ENCODE data around the gene MINK1. TPM values are rescaled to one million over a fixed set of nuclear protein-coding genes. Genes with fewer than 3 reads are reported as not detected.

MINK1 gene
- total RNA-seq, 1 donor from 2014 or later: 45.6 TPM

DNA sequence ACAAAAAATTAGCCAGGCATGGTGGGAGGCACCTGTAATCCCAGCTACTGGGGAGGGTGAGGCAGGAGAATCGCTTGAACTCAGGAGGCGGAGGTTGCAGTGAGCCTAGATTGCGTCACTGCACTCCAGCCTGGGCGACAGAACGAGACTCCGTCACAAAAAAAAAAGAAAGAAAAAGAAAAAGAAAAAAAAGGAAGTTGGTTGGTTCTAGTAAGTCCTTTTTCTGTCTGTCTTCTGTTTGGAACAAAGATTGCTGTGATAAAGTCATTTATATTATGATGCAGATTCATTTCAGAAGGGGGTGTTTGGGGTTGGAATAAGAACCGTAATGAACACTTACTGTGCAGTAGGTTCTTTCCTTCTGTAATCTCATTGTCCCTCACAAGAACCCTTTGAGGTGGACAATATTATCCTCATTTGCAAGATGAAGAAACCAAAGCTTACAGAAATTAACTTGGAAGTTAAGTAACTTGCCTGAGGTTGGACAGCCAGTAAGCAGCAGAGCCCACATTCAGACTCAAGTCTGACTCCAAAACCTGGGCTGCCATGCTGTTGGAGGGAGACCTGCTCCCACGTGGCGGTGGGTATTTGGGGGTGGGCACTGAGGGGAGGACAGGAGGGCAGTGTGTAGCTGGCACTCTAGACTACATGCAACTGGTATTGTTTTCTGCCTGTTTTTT lies 10.3 kb downstream of the MINK1 start:
- no peak for DNase-seq (ENCODE audit: low spot score in 2 of 2)
- Histone ChIP-seq H3K27ac (no peak overlapping the region), H3K4me3 (no peak overlapping the region), H3K9me3 (no peaks in the 10 kb centered on the region), H3K4me1 (no peaks in the 10 kb centered on the region), H3K36me3 (no peaks in the 10 kb centered on the region), H3K27me3 (no peaks in the 10 kb centered on the region)
- intact Hi-C loops (cut with DNase I): no loop called here
- TF ChIP-seq, protein P1, sequence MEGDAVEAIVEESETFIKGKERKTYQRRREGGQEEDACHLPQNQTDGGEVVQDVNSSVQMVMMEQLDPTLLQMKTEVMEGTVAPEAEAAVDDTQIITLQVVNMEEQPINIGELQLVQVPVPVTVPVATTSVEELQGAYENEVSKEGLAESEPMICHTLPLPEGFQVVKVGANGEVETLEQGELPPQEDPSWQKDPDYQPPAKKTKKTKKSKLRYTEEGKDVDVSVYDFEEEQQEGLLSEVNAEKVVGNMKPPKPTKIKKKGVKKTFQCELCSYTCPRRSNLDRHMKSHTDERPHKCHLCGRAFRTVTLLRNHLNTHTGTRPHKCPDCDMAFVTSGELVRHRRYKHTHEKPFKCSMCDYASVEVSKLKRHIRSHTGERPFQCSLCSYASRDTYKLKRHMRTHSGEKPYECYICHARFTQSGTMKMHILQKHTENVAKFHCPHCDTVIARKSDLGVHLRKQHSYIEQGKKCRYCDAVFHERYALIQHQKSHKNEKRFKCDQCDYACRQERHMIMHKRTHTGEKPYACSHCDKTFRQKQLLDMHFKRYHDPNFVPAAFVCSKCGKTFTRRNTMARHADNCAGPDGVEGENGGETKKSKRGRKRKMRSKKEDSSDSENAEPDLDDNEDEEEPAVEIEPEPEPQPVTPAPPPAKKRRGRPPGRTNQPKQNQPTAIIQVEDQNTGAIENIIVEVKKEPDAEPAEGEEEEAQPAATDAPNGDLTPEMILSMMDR (IDR thresholded peaks at IDR 0.05): no peak

DNA sequence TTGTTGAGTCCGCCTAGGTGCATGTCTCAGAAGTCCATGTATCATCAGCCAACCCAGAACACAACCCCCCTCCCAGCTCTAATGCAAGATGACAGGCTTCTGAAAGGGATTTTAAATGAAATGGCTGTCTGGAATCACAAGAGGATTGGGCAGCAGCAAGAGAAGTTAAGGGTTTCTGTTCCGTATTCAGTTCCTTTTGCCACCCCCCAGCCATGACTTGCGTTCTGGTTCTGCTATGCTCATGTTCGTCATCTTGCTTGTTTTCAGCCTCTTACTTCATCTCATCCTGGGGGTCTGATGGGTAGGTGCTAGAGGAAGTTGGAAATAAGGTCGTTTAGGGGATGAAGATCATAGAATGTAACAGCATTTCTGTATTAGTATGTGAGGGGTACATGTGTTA lies 12.0 kb downstream of the MINK1 start:
- Histone ChIP-seq H3K4me1 (no peaks in the 10 kb centered on the region), H3K4me3 (no peak overlapping the region), H3K27me3 (no peaks in the 10 kb centered on the region), H3K9me3 (no peaks in the 10 kb centered on the region), H3K27ac (no peak overlapping the region), H3K36me3 (no peaks in the 10 kb centered on the region)
- DNase-seq (ENCODE audit: low spot score in 2 of 2): no peak
- TF ChIP-seq, protein P1 (IDR thresholded peaks at IDR 0.05): no peak
- intact Hi-C loops (cut with DNase I): no loop called here

DNA sequence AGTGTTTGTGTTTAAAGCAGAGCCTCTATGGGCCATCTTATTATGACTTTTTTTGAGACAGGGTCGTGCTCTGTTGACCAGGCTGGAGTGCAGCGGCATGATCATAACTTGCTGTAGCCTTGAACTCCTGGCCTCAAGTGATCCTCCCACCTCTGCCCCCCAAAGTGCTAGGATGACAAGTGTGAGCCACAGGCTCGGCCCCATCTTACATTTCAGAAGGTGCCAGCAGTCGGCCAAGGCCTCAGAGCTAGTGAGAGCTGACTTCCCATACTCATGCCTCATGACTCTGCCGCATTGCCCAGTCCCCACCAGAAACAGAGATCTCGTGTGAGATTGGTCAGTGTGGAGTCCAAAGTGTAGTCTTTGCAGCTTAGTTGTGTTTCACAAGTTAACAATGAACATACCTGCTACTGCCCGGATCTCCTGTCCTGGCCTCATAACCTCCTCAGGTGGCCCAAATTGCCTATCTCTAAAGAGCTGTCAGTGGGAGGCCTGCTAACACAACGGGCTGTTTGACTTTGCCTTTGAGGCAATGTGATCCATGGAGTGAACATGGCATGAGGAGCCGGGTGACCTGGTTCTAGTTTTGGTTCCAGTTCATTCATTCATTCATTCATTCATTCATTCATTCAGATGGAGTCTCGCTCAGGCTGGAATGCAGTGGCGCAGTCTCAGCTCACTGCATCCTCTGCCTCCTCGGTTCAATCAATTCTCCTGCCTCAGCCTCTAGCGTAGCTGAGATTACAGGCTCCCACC lies 13.7 kb downstream of the MINK1 start:
- Histone ChIP-seq H3K27ac (no peak overlapping the region), H3K27me3 (no peaks in the 10 kb centered on the region), H3K9me3 (no peaks in the 10 kb centered on the region), H3K4me1 (no peaks in the 10 kb centered on the region), H3K36me3 (no peaks in the 10 kb centered on the region), H3K4me3 (no peak overlapping the region)
- TF ChIP-seq, protein P1 (IDR thresholded peaks at IDR 0.05): no peak
- DNase-seq (ENCODE audit: low spot score in 2 of 2): no peak
- intact Hi-C loops (cut with DNase I): no loop called here

DNA sequence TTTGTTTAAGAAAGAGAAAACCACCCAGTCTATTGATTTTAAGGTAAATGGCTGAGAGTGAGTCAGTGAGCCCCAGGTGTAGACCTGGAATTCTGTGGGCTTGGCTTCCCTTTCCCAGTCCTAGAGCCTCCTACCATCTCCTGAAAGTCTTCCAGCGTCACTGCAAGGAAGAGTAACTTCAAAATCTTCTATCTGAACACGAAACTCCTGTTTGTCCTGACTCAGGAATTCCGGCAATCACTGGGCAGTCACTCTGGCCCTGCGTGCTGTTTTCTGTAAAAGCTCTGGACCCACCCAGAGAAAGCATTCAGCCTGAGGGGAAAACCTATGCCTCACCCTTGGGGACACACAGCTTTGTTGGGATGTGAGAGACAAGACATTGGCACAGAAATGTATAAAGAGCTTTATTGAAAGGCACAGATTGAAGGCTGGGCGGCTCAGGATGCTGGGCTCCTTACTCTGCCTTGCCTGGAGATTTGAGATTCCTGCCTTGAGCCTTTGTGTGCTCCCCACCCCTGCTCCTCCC lies 15.9 kb downstream of the MINK1 start:
- Histone ChIP-seq H3K36me3 (no peaks in the 10 kb centered on the region), H3K4me3 (no peak overlapping the region), H3K4me1 (no peaks in the 10 kb centered on the region), H3K27me3 (no peaks in the 10 kb centered on the region), H3K27ac (no peak overlapping the region), H3K9me3 (no peaks in the 10 kb centered on the region)
- intact Hi-C loops (cut with DNase I): no loop called here
- TF ChIP-seq, protein P1 (IDR thresholded peaks at IDR 0.05): no peak
- no peak for DNase-seq (ENCODE audit: low spot score in 2 of 2)

DNA sequence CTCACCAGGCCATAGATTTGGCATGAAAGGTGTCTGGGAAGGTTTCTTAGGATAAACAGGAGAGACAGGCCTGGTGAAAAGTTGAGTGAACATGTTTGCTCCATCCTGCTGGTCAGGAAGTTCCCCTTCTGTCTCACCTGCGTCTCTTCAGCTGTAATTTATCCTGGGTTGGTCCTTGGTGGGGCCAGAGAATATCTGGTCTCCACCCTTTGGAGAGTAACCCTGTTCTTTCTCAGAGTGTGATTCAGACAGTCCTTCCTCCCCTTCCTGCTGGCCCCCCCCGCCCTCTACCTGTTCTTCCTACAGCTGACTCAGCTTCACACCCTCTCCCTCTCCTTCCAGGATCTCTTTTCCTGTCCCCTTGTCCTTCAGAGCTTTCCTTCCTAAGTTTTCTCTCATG lies 17.1 kb downstream of the MINK1 start:
- Histone ChIP-seq H3K36me3 (no peaks in the 10 kb centered on the region), H3K27me3 (no peaks in the 10 kb centered on the region), H3K4me1 (no peaks in the 10 kb centered on the region), H3K27ac (no peak overlapping the region), H3K9me3 (no peaks in the 10 kb centered on the region), H3K4me3 (no peak overlapping the region)
- no peak for DNase-seq (ENCODE audit: low spot score in 2 of 2)
- intact Hi-C loops (cut with DNase I): no loop called here
- TF ChIP-seq, protein P1 (IDR thresholded peaks at IDR 0.05): no peak
